GM23338 (cell line): ENCODE data around the gene RPS8. TPM values are rescaled to one million over a fixed set of nuclear protein-coding genes. Genes with fewer than 3 reads are reported as not detected.

Experiments used
- ATAC-seq: fragments of 200-7000 bp; cut with Tn5 transposase; 3 replicates; pipeline ENCODE4 v1.9.1; 2020
- DNase-seq: peaks from one replicate; pipeline ENCODE4 v3.0.0-alpha.2; 2015; ENCODE audit warnings: low spot score
- H2AFZ ChIP-seq: fragments of 200-600 bp; sonication (generic); 2 replicates; pipeline ENCODE4 v1.8.0; 2016; ENCODE audit warnings: antibody characterized with exemption, mild to moderate bottlenecking, moderate library complexity
- H3F3A ChIP-seq: fragments of 200-600 bp; sonication (generic); replicated peaks from 2 replicates; pipeline ENCODE4 v1.8.0; 2017; ENCODE audit warnings: antibody characterized with exemption, mixed run types, low read depth
- H3K27ac ChIP-seq: fragments of 200-600 bp; sonication (generic); 2 replicates; pipeline ENCODE4 v1.6.1; 2016; ENCODE audit warnings: low read depth
- H3K27me3 ChIP-seq: fragments of 200-600 bp; sonication (generic); 2 replicates; pipeline ENCODE4 v1.8.0; 2016; ENCODE audit warnings: mild to moderate bottlenecking, mixed run types, moderate library complexity; ENCODE audit not compliant: insufficient read depth
- H3K36me3 ChIP-seq: fragments of 200-600 bp; sonication (generic); 2 replicates; pipeline ENCODE4 v1.8.0; 2016; ENCODE audit warnings: mild to moderate bottlenecking; ENCODE audit not compliant: insufficient read depth
- H3K4me1 ChIP-seq: fragments of 200-600 bp; sonication (generic); 2 replicates; pipeline ENCODE4 v1.8.0; 2016; ENCODE audit warnings: mild to moderate bottlenecking, moderate library complexity; ENCODE audit not compliant: insufficient read depth
- H3K4me2 ChIP-seq: fragments of 200-600 bp; sonication (generic); 2 replicates; pipeline ENCODE4 v1.7.1; 2017; ENCODE audit warnings: mixed run types
- H3K4me3 ChIP-seq: fragments of 200-600 bp; sonication (generic); 2 replicates; pipeline ENCODE4 v1.6.1; 2016; ENCODE audit warnings: mixed run types
- H3K79me2 ChIP-seq: fragments of 200-600 bp; sonication (generic); replicated peaks from 2 replicates; pipeline ENCODE4 v1.8.0; 2017; ENCODE audit warnings: mild to moderate bottlenecking; ENCODE audit not compliant: insufficient read depth
- H3K9me2 ChIP-seq: fragments of 200-600 bp; sonication (generic); 2 replicates; pipeline ENCODE4 v1.8.0; 2017; ENCODE audit not compliant: insufficient read depth
- H4K20me1 ChIP-seq: fragments of 200-600 bp; sonication (generic); replicated peaks from 2 replicates; pipeline ENCODE4 v1.8.0; 2017; ENCODE audit warnings: mild to moderate bottlenecking; ENCODE audit not compliant: insufficient read depth
- H3K27ac Mint-ChIP-seq: 2 replicates; pipeline ENCODE4 v1.8.0; 2020; ENCODE audit warnings: inconsistent platforms, mild to moderate bottlenecking, moderate library complexity, mixed read lengths
- H3K27me3 Mint-ChIP-seq: 3 replicates; pipeline ENCODE4 v1.8.0; 2022; ENCODE audit warnings: low read depth, mild to moderate bottlenecking, moderate library complexity, mixed read lengths, inconsistent platforms; ENCODE audit not compliant: insufficient read depth, poor library complexity
- H3K36me3 Mint-ChIP-seq: 3 replicates; pipeline ENCODE4 v1.8.0; 2021; ENCODE audit warnings: low read depth, mild to moderate bottlenecking, inconsistent platforms, moderate library complexity, mixed read lengths
- H3K4me1 Mint-ChIP-seq: 3 replicates; pipeline ENCODE4 v1.8.0; 2020; ENCODE audit warnings: mild to moderate bottlenecking, inconsistent platforms, mixed read lengths
- H3K4me3 Mint-ChIP-seq: 3 replicates; pipeline ENCODE4 v1.8.0; 2021; ENCODE audit warnings: moderate library complexity, mild to moderate bottlenecking, inconsistent platforms, mixed read lengths
- H3K9me3 Mint-ChIP-seq: 3 replicates; pipeline ENCODE4 v1.8.0; 2020; ENCODE audit warnings: moderate library complexity, mild to moderate bottlenecking, inconsistent platforms, mixed read lengths
- CREB1 ChIP-seq: fragments of 250-450 bp; sonication (Bioruptor Pico); IDR thresholded peaks from 2 replicates; pipeline ENCODE4 v1.5.0; 2020; ENCODE audit warnings: low read depth, mild to moderate bottlenecking, moderate library complexity
- EZH2 ChIP-seq: fragments of 200-600 bp; sonication (generic); IDR thresholded peaks from one replicate; pipeline ENCODE4 v1.8.0; 2017; ENCODE audit warnings: antibody characterized with exemption, mild to moderate bottlenecking, low read depth; ENCODE audit not compliant: unreplicated experiment
- EZH2phosphoT487 ChIP-seq: fragments of 200-600 bp; sonication (generic); IDR thresholded peaks from one replicate; pipeline ENCODE4 v1.8.1; 2018; ENCODE audit warnings: antibody characterized with exemption; ENCODE audit not compliant: unreplicated experiment
- JUNB ChIP-seq: IDR thresholded peaks from one replicate; pipeline ENCODE4 v1.6.1; 2016; ENCODE audit warnings: antibody characterized with exemption; ENCODE audit not compliant: unreplicated experiment
- NANOG ChIP-seq: IDR thresholded peaks from 2 replicates; pipeline ENCODE4 v1.6.1; 2016; ENCODE audit warnings: antibody characterized with exemption, borderline replicate concordance
- POLR2AphosphoS5 ChIP-seq: IDR thresholded peaks from 2 replicates; pipeline ENCODE4 v1.6.1; 2016; ENCODE audit warnings: antibody characterized with exemption, low read depth
- STAT1 ChIP-seq: IDR thresholded peaks from one replicate; pipeline ENCODE4 v1.6.1; 2016; ENCODE audit warnings: antibody characterized with exemption; ENCODE audit not compliant: unreplicated experiment
- ZNF114 ChIP-seq: fragments of 250-450 bp; sonication (Bioruptor Pico); IDR thresholded peaks from 2 replicates; pipeline ENCODE4 v1.5.0; 2020; ENCODE audit warnings: mild to moderate bottlenecking, moderate library complexity
- ZNF331 ChIP-seq: fragments of 250-450 bp; sonication (Bioruptor Pico); IDR thresholded peaks from 2 replicates; pipeline ENCODE4 v1.5.0; 2020; ENCODE audit warnings: low read depth, mild to moderate bottlenecking, moderate library complexity
- polyA plus RNA-seq: library from polyadenylated mRNA; unstranded; fragments of >200 nt; fragmentation: Nextera tagmentation; extraction: Ambion mirVana; gene quantifications from 2 replicates; pipeline ENCODE4 v1.2.1, GENCODE V29; 2016
- total RNA-seq: library from RNA; depleted of rRNA; stranded (reverse); fragments of >200 nt; shearing (Covaris generic); gene quantifications from 2 replicates; pipeline ENCODE4 v1.2.3, GENCODE V29; 2014
- TF ChIP-seq, protein P1 (sequence below): IDR thresholded peaks from one replicate; pipeline ENCODE4 v1.6.1; 2018; ENCODE audit warnings: antibody characterized with exemption; ENCODE audit not compliant: unreplicated experiment
- TF ChIP-seq, protein P2 (sequence below), 2 experiments: fragments of 200-600 bp in 1 of 2; sonication (generic) in 1 of 2; conservative IDR thresholded peaks; 2 replicates each; pipeline versions ENCODE4 v1.5.1 to v1.6.1; 2016 to 2017; ENCODE audit warnings: antibody characterized with exemption in 2 of 2, low read depth in 2 of 2, mild to moderate bottlenecking in 2 of 2, moderate library complexity in 1 of 2
- TF ChIP-seq, protein P3 (sequence below): IDR thresholded peaks from 2 replicates; pipeline ENCODE4 v1.6.1; 2016; ENCODE audit warnings: antibody characterized with exemption
- TF ChIP-seq, protein P4 (sequence below): fragments of 250-450 bp; sonication (Bioruptor Pico); IDR thresholded peaks from 2 replicates; pipeline ENCODE4 v1.5.0; 2020; ENCODE audit warnings: mild to moderate bottlenecking, moderate library complexity

RPS8 gene
- total and polyA plus RNA-seq, 2 experiments from 2014 or later: 1,756 to 2,427 TPM

DNA sequence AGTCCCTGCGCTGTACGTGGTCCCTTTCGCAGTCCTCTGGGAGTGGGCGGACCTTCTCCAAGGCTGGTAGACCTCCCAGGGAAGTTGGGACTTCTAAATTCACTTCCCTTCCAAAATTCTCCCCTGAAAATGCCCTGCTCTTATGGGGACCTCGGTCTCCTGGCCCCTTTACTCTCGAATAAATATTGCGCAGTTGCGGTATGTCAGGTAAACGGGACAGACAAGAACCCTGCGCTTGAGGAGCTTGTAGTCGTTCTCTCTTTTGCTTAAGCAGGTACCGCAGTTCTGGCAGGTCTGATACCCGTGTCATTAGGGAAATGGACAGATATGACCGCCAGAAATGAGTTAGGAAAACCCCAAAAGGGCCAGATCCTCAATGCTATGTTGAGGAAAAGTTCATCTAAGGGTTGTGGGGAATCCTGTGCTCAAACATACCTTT, 35.1 kb upstream of the RPS8 start:
- peaks cover 8% of the 10 kb centered on the region; the same call in 2 of the 3 replicates for H3K9me3 Mint-ChIP-seq
- peak overlapping the region; percentile 87 for H3K27ac ChIP-seq
- ATAC-seq: peak; percentile 15

More for the DNA sequence above, 35.1 kb upstream of the RPS8 start:
- Mint-ChIP-seq H3K27ac (peak overlapping the region; percentile 99), H3K4me3 (peak overlapping the region; percentile 90), H3K4me1 (peaks cover 11% of the 10 kb centered on the region), H3K27me3 (peaks cover 11% of the 10 kb centered on the region), H3K36me3 (peaks cover 50% of the 10 kb centered on the region)
- peaks cover 12% of the 10 kb centered on the region; the same call in 1 of the 2 replicates for H3F3A ChIP-seq
- peaks cover 6% of the 10 kb centered on the region; the same call in 1 of the 2 replicates for H3K9me2 ChIP-seq
- H3K36me3 ChIP-seq: peaks cover 21% of the 10 kb centered on the region
- no peak for DNase-seq
- peaks cover 7% of the 10 kb centered on the region; the same call in 1 of the 2 replicates for H3K4me1 ChIP-seq
- H3K79me2 ChIP-seq: peaks cover 51% of the 10 kb centered on the region
- TF ChIP-seq STAT1 (no peak), CREB1 (CRISPR knock-in tag) (no peak), EZH2 (no peak), POLR2AphosphoS5 (no peak), ZNF114 (CRISPR knock-in tag) (no peak), NANOG (no peak), EZH2phosphoT487 (no peak), JUNB (no peak), ZNF331 (CRISPR knock-in tag) (no peak)
- TF ChIP-seq, protein P1, sequence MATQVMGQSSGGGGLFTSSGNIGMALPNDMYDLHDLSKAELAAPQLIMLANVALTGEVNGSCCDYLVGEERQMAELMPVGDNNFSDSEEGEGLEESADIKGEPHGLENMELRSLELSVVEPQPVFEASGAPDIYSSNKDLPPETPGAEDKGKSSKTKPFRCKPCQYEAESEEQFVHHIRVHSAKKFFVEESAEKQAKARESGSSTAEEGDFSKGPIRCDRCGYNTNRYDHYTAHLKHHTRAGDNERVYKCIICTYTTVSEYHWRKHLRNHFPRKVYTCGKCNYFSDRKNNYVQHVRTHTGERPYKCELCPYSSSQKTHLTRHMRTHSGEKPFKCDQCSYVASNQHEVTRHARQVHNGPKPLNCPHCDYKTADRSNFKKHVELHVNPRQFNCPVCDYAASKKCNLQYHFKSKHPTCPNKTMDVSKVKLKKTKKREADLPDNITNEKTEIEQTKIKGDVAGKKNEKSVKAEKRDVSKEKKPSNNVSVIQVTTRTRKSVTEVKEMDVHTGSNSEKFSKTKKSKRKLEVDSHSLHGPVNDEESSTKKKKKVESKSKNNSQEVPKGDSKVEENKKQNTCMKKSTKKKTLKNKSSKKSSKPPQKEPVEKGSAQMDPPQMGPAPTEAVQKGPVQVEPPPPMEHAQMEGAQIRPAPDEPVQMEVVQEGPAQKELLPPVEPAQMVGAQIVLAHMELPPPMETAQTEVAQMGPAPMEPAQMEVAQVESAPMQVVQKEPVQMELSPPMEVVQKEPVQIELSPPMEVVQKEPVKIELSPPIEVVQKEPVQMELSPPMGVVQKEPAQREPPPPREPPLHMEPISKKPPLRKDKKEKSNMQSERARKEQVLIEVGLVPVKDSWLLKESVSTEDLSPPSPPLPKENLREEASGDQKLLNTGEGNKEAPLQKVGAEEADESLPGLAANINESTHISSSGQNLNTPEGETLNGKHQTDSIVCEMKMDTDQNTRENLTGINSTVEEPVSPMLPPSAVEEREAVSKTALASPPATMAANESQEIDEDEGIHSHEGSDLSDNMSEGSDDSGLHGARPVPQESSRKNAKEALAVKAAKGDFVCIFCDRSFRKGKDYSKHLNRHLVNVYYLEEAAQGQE: no peak
- TF ChIP-seq, protein P2, sequence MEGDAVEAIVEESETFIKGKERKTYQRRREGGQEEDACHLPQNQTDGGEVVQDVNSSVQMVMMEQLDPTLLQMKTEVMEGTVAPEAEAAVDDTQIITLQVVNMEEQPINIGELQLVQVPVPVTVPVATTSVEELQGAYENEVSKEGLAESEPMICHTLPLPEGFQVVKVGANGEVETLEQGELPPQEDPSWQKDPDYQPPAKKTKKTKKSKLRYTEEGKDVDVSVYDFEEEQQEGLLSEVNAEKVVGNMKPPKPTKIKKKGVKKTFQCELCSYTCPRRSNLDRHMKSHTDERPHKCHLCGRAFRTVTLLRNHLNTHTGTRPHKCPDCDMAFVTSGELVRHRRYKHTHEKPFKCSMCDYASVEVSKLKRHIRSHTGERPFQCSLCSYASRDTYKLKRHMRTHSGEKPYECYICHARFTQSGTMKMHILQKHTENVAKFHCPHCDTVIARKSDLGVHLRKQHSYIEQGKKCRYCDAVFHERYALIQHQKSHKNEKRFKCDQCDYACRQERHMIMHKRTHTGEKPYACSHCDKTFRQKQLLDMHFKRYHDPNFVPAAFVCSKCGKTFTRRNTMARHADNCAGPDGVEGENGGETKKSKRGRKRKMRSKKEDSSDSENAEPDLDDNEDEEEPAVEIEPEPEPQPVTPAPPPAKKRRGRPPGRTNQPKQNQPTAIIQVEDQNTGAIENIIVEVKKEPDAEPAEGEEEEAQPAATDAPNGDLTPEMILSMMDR (conservative IDR thresholded peaks at IDR 0.05; ENCODE audit: low read depth in 2 of 2): no peak
- TF ChIP-seq, protein P3, sequence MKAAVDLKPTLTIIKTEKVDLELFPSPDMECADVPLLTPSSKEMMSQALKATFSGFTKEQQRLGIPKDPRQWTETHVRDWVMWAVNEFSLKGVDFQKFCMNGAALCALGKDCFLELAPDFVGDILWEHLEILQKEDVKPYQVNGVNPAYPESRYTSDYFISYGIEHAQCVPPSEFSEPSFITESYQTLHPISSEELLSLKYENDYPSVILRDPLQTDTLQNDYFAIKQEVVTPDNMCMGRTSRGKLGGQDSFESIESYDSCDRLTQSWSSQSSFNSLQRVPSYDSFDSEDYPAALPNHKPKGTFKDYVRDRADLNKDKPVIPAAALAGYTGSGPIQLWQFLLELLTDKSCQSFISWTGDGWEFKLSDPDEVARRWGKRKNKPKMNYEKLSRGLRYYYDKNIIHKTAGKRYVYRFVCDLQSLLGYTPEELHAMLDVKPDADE: no peak
- TF ChIP-seq, protein P4, sequence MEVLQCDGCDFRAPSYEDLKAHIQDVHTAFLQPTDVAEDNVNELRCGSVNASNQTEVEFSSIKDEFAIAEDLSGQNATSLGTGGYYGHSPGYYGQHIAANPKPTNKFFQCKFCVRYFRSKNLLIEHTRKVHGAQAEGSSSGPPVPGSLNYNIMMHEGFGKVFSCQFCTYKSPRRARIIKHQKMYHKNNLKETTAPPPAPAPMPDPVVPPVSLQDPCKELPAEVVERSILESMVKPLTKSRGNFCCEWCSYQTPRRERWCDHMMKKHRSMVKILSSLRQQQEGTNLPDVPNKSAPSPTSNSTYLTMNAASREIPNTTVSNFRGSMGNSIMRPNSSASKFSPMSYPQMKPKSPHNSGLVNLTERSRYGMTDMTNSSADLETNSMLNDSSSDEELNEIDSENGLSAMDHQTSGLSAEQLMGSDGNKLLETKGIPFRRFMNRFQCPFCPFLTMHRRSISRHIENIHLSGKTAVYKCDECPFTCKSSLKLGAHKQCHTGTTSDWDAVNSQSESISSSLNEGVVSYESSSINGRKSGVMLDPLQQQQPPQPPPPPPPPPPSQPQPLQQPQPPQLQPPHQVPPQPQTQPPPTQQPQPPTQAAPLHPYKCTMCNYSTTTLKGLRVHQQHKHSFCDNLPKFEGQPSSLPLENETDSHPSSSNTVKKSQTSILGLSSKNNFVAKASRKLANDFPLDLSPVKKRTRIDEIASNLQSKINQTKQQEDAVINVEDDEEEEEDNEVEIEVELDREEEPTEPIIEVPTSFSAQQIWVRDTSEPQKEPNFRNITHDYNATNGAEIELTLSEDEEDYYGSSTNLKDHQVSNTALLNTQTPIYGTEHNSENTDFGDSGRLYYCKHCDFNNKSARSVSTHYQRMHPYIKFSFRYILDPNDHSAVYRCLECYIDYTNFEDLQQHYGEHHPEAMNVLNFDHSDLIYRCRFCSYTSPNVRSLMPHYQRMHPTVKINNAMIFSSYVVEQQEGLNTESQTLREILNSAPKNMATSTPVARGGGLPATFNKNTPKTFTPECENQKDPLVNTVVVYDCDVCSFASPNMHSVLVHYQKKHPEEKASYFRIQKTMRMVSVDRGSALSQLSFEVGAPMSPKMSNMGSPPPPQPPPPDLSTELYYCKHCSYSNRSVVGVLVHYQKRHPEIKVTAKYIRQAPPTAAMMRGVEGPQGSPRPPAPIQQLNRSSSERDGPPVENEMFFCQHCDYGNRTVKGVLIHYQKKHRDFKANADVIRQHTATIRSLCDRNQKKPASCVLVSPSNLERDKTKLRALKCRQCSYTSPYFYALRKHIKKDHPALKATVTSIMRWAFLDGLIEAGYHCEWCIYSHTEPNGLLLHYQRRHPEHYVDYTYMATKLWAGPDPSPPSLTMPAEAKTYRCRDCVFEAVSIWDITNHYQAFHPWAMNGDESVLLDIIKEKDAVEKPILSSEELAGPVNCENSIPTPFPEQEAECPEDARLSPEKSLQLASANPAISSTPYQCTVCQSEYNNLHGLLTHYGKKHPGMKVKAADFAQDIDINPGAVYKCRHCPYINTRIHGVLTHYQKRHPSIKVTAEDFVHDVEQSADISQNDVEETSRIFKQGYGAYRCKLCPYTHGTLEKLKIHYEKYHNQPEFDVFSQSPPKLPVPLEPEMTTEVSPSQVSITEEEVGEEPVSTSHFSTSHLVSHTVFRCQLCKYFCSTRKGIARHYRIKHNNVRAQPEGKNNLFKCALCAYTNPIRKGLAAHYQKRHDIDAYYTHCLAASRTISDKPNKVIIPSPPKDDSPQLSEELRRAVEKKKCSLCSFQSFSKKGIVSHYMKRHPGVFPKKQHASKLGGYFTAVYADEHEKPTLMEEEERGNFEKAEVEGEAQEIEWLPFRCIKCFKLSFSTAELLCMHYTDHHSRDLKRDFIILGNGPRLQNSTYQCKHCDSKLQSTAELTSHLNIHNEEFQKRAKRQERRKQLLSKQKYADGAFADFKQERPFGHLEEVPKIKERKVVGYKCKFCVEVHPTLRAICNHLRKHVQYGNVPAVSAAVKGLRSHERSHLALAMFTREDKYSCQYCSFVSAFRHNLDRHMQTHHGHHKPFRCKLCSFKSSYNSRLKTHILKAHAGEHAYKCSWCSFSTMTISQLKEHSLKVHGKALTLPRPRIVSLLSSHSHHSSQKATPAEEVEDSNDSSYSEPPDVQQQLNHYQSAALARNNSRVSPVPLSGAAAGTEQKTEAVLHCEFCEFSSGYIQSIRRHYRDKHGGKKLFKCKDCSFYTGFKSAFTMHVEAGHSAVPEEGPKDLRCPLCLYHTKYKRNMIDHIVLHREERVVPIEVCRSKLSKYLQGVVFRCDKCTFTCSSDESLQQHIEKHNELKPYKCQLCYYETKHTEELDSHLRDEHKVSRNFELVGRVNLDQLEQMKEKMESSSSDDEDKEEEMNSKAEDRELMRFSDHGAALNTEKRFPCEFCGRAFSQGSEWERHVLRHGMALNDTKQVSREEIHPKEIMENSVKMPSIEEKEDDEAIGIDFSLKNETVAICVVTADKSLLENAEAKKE (CRISPR knock-in tag): no peak
- H4K20me1 ChIP-seq: peaks cover 15% of the 10 kb centered on the region
- peak overlapping the region; percentile 82 for H2AFZ ChIP-seq
- H3K27me3 ChIP-seq: no peaks in the 10 kb centered on the region
- H3K4me3 ChIP-seq: peak overlapping the region; percentile 97
- peak overlapping the region; percentile 97 for H3K4me2 ChIP-seq
